MCF 10A (cell line): ENCODE results near the gene OR13J1. TPM values are rescaled to one million over a fixed set of nuclear protein-coding genes. Genes with fewer than 3 reads are reported as not detected.

Experiments
- BruUV-seq: library from RNA; stranded (reverse); fragments of 400-500 nt; replicated peaks from 2 replicates; lab custom pipeline; 2021; lab: Mats Ljungman, UMichigan
- CTCF ChIA-PET: fragments of 300-600 bp; sonication (Branson Sonifier 250); formaldehyde crosslinking; extraction: SDS; loops from one replicate; lab custom pipeline; 2021; ENCODE audit warnings: antibody characterized with exemption, inconsistent platforms; lab: Yijun Ruan, JAX
- POLR2A ChIA-PET: fragments of 300-600, 350-650 bp; sonication (Branson Sonifier 250); formaldehyde crosslinking; extraction: SDS; loops from one replicate; lab custom pipeline; 2020; ENCODE audit warnings: antibody characterized with exemption, inconsistent platforms; lab: Yijun Ruan, JAX
- DNase-seq: peaks from one replicate; pipeline ENCODE4 v3.0.0-alpha.2; 2018; ENCODE audit not compliant: unreplicated experiment
- H3K27ac Mint-ChIP-seq: one replicate; pipeline ENCODE4 v1.8.0; 2022; ENCODE audit warnings: mild to moderate bottlenecking, low read depth, mixed read lengths; ENCODE audit not compliant: unreplicated experiment
- H3K27me3 Mint-ChIP-seq: one replicate; pipeline ENCODE4 v1.8.0; 2022; ENCODE audit warnings: mixed read lengths; ENCODE audit not compliant: insufficient read depth, unreplicated experiment
- H3K36me3 Mint-ChIP-seq: one replicate; pipeline ENCODE4 v1.8.0; 2022; ENCODE audit warnings: mild to moderate bottlenecking, moderate library complexity, mixed read lengths; ENCODE audit not compliant: insufficient read depth, unreplicated experiment
- H3K4me1 Mint-ChIP-seq: one replicate; pipeline ENCODE4 v1.8.0; 2022; ENCODE audit warnings: mixed read lengths; ENCODE audit not compliant: insufficient read depth, unreplicated experiment
- H3K4me3 Mint-ChIP-seq: one replicate; pipeline ENCODE4 v1.8.0; 2022; ENCODE audit warnings: mild to moderate bottlenecking, moderate library complexity, mixed read lengths; ENCODE audit not compliant: unreplicated experiment
- H3K9me3 Mint-ChIP-seq: one replicate; pipeline ENCODE4 v1.8.0; 2022; ENCODE audit warnings: mixed read lengths; ENCODE audit not compliant: unreplicated experiment
- CTCF ChIP-seq: fragments of 200-600 bp; IDR thresholded peaks from one replicate; pipeline ENCODE4 v1.8.0; 2022; ENCODE audit warnings: antibody characterized with exemption, mild to moderate bottlenecking; ENCODE audit not compliant: unreplicated experiment
- intact Hi-C: fragments of 100-400 bp; cut with micrococcal nuclease; formaldehyde crosslinking; loops from 2 replicates; pipeline ENCODE4 v1.14.1; 2022
- total RNA-seq: library from RNA; stranded (reverse); gene quantifications from 2 replicates; pipeline ENCODE4 v1.2.3, GENCODE V29; 2022

The OR13J1 gene
- total RNA-seq, 1 experiment from 2014 or later = not detected

DNA sequence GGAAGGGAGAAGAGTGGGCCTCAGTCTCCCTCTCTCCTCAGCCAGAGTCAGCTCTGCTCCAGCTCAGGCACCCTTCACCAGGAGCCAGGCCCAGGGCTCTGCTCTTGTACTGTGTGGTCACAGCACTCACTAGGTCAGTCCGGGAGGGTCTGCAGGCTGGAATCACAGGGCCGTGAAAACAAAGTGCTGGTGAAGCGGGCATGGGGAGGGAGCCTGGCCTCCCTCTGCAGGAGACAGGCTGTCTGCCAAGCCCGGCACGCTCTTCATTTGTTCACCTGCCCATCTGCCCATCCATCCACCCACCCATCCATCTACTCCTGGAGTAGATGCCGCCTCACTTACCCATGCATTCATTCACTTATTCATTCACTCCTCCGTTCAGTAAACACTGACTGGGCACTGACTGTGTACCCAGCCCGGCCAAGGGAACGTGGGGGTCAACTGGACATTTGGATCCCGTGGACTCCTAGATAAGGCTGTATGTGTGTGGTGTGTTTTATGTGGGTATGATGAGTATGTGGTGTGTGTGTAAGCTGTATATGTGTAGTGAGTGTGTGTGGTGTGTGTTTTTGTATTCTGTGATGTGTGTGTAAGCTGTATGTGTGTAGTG lies 42.7 kb upstream of the OR13J1 start:
- ChIA-PET POLR2A (no interaction called here), CTCF (interaction anchor here (0.7 to 2.6 kb wide), 4 partner anchors 10 to 47 kb away, joined by 3 to 13 read pairs (median 6); no protein-coding TSS in a partner anchor)
- no peak for TF ChIP-seq CTCF
- Mint-ChIP-seq H3K9me3 (no peaks in the 10 kb centered on the region), H3K4me3 (no peak overlapping the region), H3K36me3 (no peaks in the 10 kb centered on the region), H3K27ac (no peak overlapping the region), H3K27me3 (no peaks in the 10 kb centered on the region), H3K4me1 (peaks cover 22% of the 10 kb centered on the region)
- DNase-seq = no peak
- intact Hi-C loops = no loop called here
- no TSS peak for BruUV-seq

DNA sequence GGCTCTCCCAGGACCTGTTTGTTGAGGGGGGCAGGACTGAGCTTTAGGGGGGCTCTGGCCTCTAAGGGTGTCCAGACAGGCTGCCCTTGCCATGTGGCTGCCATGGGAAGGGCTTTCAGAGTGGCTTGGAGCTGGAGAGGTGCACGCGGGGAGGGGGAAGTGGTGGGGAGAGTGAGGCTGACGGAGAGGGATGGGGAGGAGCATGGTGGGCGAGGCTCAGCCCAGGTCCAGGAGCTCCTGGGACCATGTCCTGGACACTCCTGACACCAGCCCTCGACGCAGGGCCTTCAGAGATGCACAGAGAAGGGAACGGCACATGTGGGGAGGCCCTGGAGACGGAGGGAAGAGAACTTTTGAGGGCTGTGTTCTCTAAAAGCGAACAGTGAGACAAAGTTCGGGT lies 41.5 kb upstream of the OR13J1 start:
- ChIA-PET CTCF (interaction anchor here (0.6 to 3.9 kb wide), 24 partner anchors 8 to 933 kb away, joined by 3 to 26 read pairs (median 5); no protein-coding TSS in a partner anchor), POLR2A (interaction anchor here (1.5 to 2.3 kb wide), 2 partner anchors 9 to 33 kb away, joined by 8 to 17 read pairs; no protein-coding TSS in a partner anchor)
- no peak for DNase-seq
- intact Hi-C loops = loop anchor here (1.0 kb wide), 1 partner anchor 8 kb away; no protein-coding TSS in a partner anchor
- no peak for TF ChIP-seq CTCF
- H3K36me3 Mint-ChIP-seq = no peaks in the 10 kb centered on the region
- BruUV-seq = no TSS peak
- no peaks in the 10 kb centered on the region for H3K27me3 Mint-ChIP-seq
- no peak overlapping the region for H3K4me3 Mint-ChIP-seq
- peaks cover 33% of the 10 kb centered on the region for H3K4me1 Mint-ChIP-seq
- H3K9me3 Mint-ChIP-seq = no peaks in the 10 kb centered on the region
- no peak overlapping the region for H3K27ac Mint-ChIP-seq

- ChIA-PET POLR2A (interaction anchor here (0.7 to 2.3 kb wide), 5 partner anchors 8 to 34 kb away, joined by 3 to 17 read pairs (median 8); no protein-coding TSS in a partner anchor), CTCF (interaction anchor here (0.6 to 3.9 kb wide), 28 partner anchors 8 to 932 kb away, joined by 3 to 26 read pairs (median 4); no protein-coding TSS in a partner anchor)
- H3K27me3 Mint-ChIP-seq = no peaks in the 10 kb centered on the region
- peak; percentile 86 for DNase-seq
- BruUV-seq = no TSS peak
- peaks cover 42% of the 10 kb centered on the region for H3K4me1 Mint-ChIP-seq
- peak; percentile 55 for TF ChIP-seq CTCF
- intact Hi-C loops = loop anchor here (1.0 kb wide), 1 partner anchor 7 kb away; no protein-coding TSS in a partner anchor
- peak overlapping the region; percentile 53 for H3K4me3 Mint-ChIP-seq
- H3K36me3 Mint-ChIP-seq = no peaks in the 10 kb centered on the region
- H3K27ac Mint-ChIP-seq = peak overlapping the region; percentile 88
- no peaks in the 10 kb centered on the region for H3K9me3 Mint-ChIP-seq
These were observed 40.6 kb upstream of the OR13J1 start for GRCh38 chr9:35910613-35911359.
